Activated naive CD4-positive, alpha-beta T cell treated with Interleukin-2 at 50 U/mL for 16 hours (primary cell): Measurements from ENCODE around the gene EPN1.

Experiments
- DNase-seq: peaks from one replicate; pipeline ENCODE4 v3.0.0-alpha.2; 2020

Gene EPN1

GRCh38 chr19:55661826-55662225 lies 13.2 kb upstream of the EPN1 start:
- no peak for DNase-seq

- DNase-seq = no peak
Observed at GRCh38 chr19:55663846-55664536, 11.0 kb upstream of the EPN1 start.

GRCh38 chr19:55666343-55667005 lies 8.6 kb upstream of the EPN1 start:
- DNase-seq = no peak

- DNase-seq = no peak
Observed at GRCh38 chr19:55667006-55667381, 8.0 kb upstream of the EPN1 start.

GRCh38 chr19:55667511-55667910 lies 7.5 kb upstream of the EPN1 start:
- no peak for DNase-seq

GRCh38 chr19:55667958-55668357 lies 7.1 kb upstream of the EPN1 start:
- DNase-seq = no peak

GRCh38 chr19:55668603-55669348 lies 6.2 kb upstream of the EPN1 start:
- no peak for DNase-seq

- DNase-seq = no peak
Observed at GRCh38 chr19:55669418-55670279, 5.4 kb upstream of the EPN1 start.

- DNase-seq = no peak
Observed at GRCh38 chr19:55670280-55671053, 4.6 kb upstream of the EPN1 start.

- no peak for DNase-seq
Observed at GRCh38 chr19:55671054-55671378, 4.0 kb upstream of the EPN1 start.

GRCh38 chr19:55672418-55672817 lies 2.6 kb upstream of the EPN1 start:
- no peak for DNase-seq

- DNase-seq = no peak
Observed at GRCh38 chr19:55673465-55673864, 1.6 kb upstream of the EPN1 start.

GRCh38 chr19:55673889-55674288 lies 1.1 kb upstream of the EPN1 start:
- DNase-seq = no peak

GRCh38 chr19:55674459-55674840 lies 576 bp upstream of the EPN1 start:
- peak; percentile 5 for DNase-seq

- no peak for DNase-seq
Observed at GRCh38 chr19:55675661-55676354, 782 bp downstream of the EPN1 start.

- no peak for DNase-seq
Observed at GRCh38 chr19:55676383-55676782, 1.4 kb downstream of the EPN1 start.

- no peak for DNase-seq
Observed at GRCh38 chr19:55676889-55677505, 2.0 kb downstream of the EPN1 start.

GRCh38 chr19:55677572-55678028 lies 2.6 kb downstream of the EPN1 start:
- no peak for DNase-seq

GRCh38 chr19:55678121-55678671 lies 3.2 kb downstream of the EPN1 start:
- DNase-seq = no peak

GRCh38 chr19:55679343-55680257 lies 4.6 kb downstream of the EPN1 start:
- DNase-seq = no peak
